ENCODE results near the gene USP4. TPM values are rescaled to one million over a fixed set of nuclear protein-coding genes. Genes with fewer than 3 reads are reported as not detected.

USP4 gene
- total RNA-seq, 2 experiments from 2014 or later: 94.3 to 95.2 TPM

GRCh38 chr3:49339581-49339940 is 292 bp downstream of the USP4 start:
- peak overlapping the region; percentile 90 for H3K4me3 ChIP-seq (ENCODE audit: low read length)
- intact Hi-C loops (cut with DNase I, micrococcal nuclease): loop anchor here in 1 of 2 experiments (5.0 kb wide), 2 partner anchors 88 to 338 kb away; partner anchors contain the start of gene NICN1
- H3K4me1 Mint-ChIP-seq (ENCODE audit: low read depth): peaks cover 54% of the 10 kb centered on the region
- DNase-seq: peak in 5 of 14 experiments; percentile 4 to 38 (median 10)
- H3K9me3 Mint-ChIP-seq: no peaks in the 10 kb centered on the region
- no peaks in the 10 kb centered on the region for H3K27me3 ChIP-seq (ENCODE audit: control insufficient read depth in 1 of 2, insufficient read depth in 2 of 2, low read length in 2 of 2)
- H3K4me1 ChIP-seq (ENCODE audit: insufficient read depth, low read length): peaks cover 63% of the 10 kb centered on the region
- ATAC-seq (ENCODE audit: poor library complexity): peak; percentile 0
- CTCF ChIA-PET: interaction anchor here (1.0 to 2.5 kb wide), 14 partner anchors 14 to 131 kb away, joined by 3 to 32 read pairs (median 6); partner anchors contain the start of genes DAG1, GPX1, RHOA and TCTA
- peaks cover 27% of the 10 kb centered on the region for H3K36me3 Mint-ChIP-seq (ENCODE audit: low read depth)
- POLR2A ChIA-PET: interaction anchor here (0.6 to 3.2 kb wide), 37 partner anchors 9 to 1251 kb away, joined by 3 to 82 read pairs (median 5); partner anchors contain the start of genes DAG1, GPX1, IP6K2 and KLHDC8B
- H3K9me3 ChIP-seq (ENCODE audit: control insufficient read depth in 1 of 2, insufficient read depth in 1 of 2, low read length in 2 of 2): no peaks in the 10 kb centered on the region
- peak overlapping the region; percentile 91 for H3K27ac Mint-ChIP-seq
- H3K27me3 Mint-ChIP-seq: no peaks in the 10 kb centered on the region
- H3K27ac ChIP-seq (ENCODE audit: low read depth in 1 of 2, low read length in 2 of 2): peak overlapping the region; percentile 95 to 98
- H3K4me3 Mint-ChIP-seq: peak overlapping the region; percentile 86
- no peak for TF ChIP-seq CTCF (IDR thresholded peaks at IDR 0.05)
- H3K36me3 ChIP-seq (ENCODE audit: insufficient read depth, low read length): peaks cover 24% of the 10 kb centered on the region

GRCh38 chr3:49333916-49334633 is 5.8 kb downstream of the USP4 start:
- Histone ChIP-seq H3K27ac (ENCODE audit: low read depth in 1 of 2, low read length in 2 of 2) (no peak overlapping the region), H3K9me3 (ENCODE audit: control insufficient read depth in 1 of 2, insufficient read depth in 1 of 2, low read length in 2 of 2) (no peaks in the 10 kb centered on the region), H3K36me3 (ENCODE audit: insufficient read depth, low read length) (peaks cover 71% of the 10 kb centered on the region), H3K27me3 (ENCODE audit: control insufficient read depth in 1 of 2, insufficient read depth in 2 of 2, low read length in 2 of 2) (no peaks in the 10 kb centered on the region), H3K4me3 (ENCODE audit: low read length) (no peak overlapping the region), H3K4me1 (ENCODE audit: insufficient read depth, low read length) (peaks cover 39% of the 10 kb centered on the region)
- Mint-ChIP-seq H3K4me3 (no peak overlapping the region), H3K27me3 (no peaks in the 10 kb centered on the region), H3K36me3 (ENCODE audit: low read depth) (peaks cover 62% of the 10 kb centered on the region), H3K27ac (peak overlapping the region; percentile 88), H3K9me3 (no peaks in the 10 kb centered on the region), H3K4me1 (ENCODE audit: low read depth) (peaks cover 47% of the 10 kb centered on the region)
- TF ChIP-seq CTCF (IDR thresholded peaks at IDR 0.05): no peak
- ChIA-PET POLR2A (no interaction called here), CTCF (no interaction called here)
- no peak for DNase-seq
- intact Hi-C loops (cut with DNase I, micrococcal nuclease): loop anchor here in 1 of 2 experiments (2.0 kb wide), 1 partner anchor 115 kb away; no protein-coding TSS in a partner anchor
- ATAC-seq (ENCODE audit: poor library complexity): no peak

GRCh38 chr3:49333091-49333490 is 6.8 kb downstream of the USP4 start:
- H3K27me3 ChIP-seq (ENCODE audit: control insufficient read depth in 1 of 2, insufficient read depth in 2 of 2, low read length in 2 of 2): no peaks in the 10 kb centered on the region
- intact Hi-C loops (cut with DNase I, micrococcal nuclease): loop anchor here in 1 of 2 experiments (2.0 kb wide), 1 partner anchor 116 kb away; no protein-coding TSS in a partner anchor
- peaks cover 37% of the 10 kb centered on the region for H3K4me1 Mint-ChIP-seq (ENCODE audit: low read depth)
- peak in 6 of 14 experiments; percentile 15 to 65 (median 42) for DNase-seq
- peaks cover 65% of the 10 kb centered on the region for H3K36me3 Mint-ChIP-seq (ENCODE audit: low read depth)
- H3K4me3 ChIP-seq (ENCODE audit: low read length): no peak overlapping the region
- peaks cover 75% of the 10 kb centered on the region for H3K36me3 ChIP-seq (ENCODE audit: insufficient read depth, low read length)
- ChIA-PET POLR2A (interaction anchor here (0.6 to 0.8 kb wide), 2 partner anchors 79 to 1518 kb away, joined by 3 read pairs; partner anchors contain the start of gene TCTA), CTCF (interaction anchor here (1.5 kb wide), 1 partner anchor 116 kb away, joined by 6 read pairs; no protein-coding TSS in a partner anchor)
- no peaks in the 10 kb centered on the region for H3K9me3 Mint-ChIP-seq
- no peak for TF ChIP-seq CTCF (IDR thresholded peaks at IDR 0.05)
- H3K27me3 Mint-ChIP-seq: no peaks in the 10 kb centered on the region
- peak overlapping the region; percentile 13 to 63 for H3K27ac ChIP-seq (ENCODE audit: low read depth in 1 of 2, low read length in 2 of 2)
- peak overlapping the region; percentile 55 for H3K4me3 Mint-ChIP-seq
- peak overlapping the region; percentile 88 for H3K27ac Mint-ChIP-seq
- peak; percentile 83 for ATAC-seq (ENCODE audit: poor library complexity)
- H3K4me1 ChIP-seq (ENCODE audit: insufficient read depth, low read length): peaks cover 29% of the 10 kb centered on the region
- H3K9me3 ChIP-seq (ENCODE audit: control insufficient read depth in 1 of 2, insufficient read depth in 1 of 2, low read length in 2 of 2): no peaks in the 10 kb centered on the region

Measured in CD4-positive, alpha-beta T cell (primary cell).